Neutrophil (primary cell): ENCODE results near the gene TAF11.
"Not testable (repeated sequence)": the region's sequence is repeated elsewhere in the genome, so short reads cannot be mapped to it uniquely, and the experiment has no call there.

Experiments
- H3K27ac ChIP-seq: fragments of 200-600 bp; sonication (generic); 2 replicates; pipeline ENCODE4 v1.5.1; 2016; ENCODE audit warnings: mild to moderate bottlenecking, moderate library complexity
- H3K27me3 ChIP-seq: fragments of 200-600 bp; sonication (generic); 2 replicates; pipeline ENCODE4 v1.6.0; 2016; ENCODE audit warnings: mild to moderate bottlenecking
- H3K36me3 ChIP-seq: fragments of 200-600 bp; sonication (generic); 2 replicates; pipeline ENCODE4 v1.5.1; 2017
- H3K4me1 ChIP-seq, 2 experiments: fragments of 200-600 bp in 1 of 2; sonication (generic) in 1 of 2; 1 replicate in 1 of 2; 2 replicates in 1 of 2; pipeline versions ENCODE4 v1.5.1 to v1.6.1; 2013 to 2016; ENCODE audit warnings: low read depth in 1 of 2, low read length in 1 of 2, mild to moderate bottlenecking in 1 of 2, moderate library complexity in 1 of 2; ENCODE audit not compliant: control insufficient read depth in 1 of 2, insufficient read depth in 1 of 2
- H3K4me3 ChIP-seq, 2 experiments: fragments of 200-600 bp in 1 of 2; sonication (generic) in 1 of 2; 1 replicate in 1 of 2; 2 replicates in 1 of 2; pipeline ENCODE4 v1.5.1; 2013 to 2016; ENCODE audit warnings: low read depth in 1 of 2, low read length in 1 of 2, mild to moderate bottlenecking in 1 of 2, moderate library complexity in 1 of 2
- H3K9me3 ChIP-seq: fragments of 200-600 bp; sonication (generic); 2 replicates; pipeline ENCODE4 v1.5.1; 2016
- CTCF ChIP-seq: fragments of 200-600 bp; sonication (generic); IDR thresholded peaks from 2 replicates; pipeline ENCODE4 v1.5.1; 2016; ENCODE audit warnings: antibody characterized with exemption

The TAF11 gene

GRCh38 chr6:34901930-34902329 lies 14.1 kb upstream of the TAF11 start:
- TF ChIP-seq CTCF, result no peak
- Histone ChIP-seq H3K9me3 (no peaks in the 10 kb centered on the region), H3K4me3 (no peak overlapping the region), H3K27ac (no peak overlapping the region), H3K27me3 (no peaks in the 10 kb centered on the region), H3K4me1 (peaks cover 14 to 21% of the 10 kb centered on the region in 2 experiments), H3K36me3 (no peaks in the 10 kb centered on the region)

DNA sequence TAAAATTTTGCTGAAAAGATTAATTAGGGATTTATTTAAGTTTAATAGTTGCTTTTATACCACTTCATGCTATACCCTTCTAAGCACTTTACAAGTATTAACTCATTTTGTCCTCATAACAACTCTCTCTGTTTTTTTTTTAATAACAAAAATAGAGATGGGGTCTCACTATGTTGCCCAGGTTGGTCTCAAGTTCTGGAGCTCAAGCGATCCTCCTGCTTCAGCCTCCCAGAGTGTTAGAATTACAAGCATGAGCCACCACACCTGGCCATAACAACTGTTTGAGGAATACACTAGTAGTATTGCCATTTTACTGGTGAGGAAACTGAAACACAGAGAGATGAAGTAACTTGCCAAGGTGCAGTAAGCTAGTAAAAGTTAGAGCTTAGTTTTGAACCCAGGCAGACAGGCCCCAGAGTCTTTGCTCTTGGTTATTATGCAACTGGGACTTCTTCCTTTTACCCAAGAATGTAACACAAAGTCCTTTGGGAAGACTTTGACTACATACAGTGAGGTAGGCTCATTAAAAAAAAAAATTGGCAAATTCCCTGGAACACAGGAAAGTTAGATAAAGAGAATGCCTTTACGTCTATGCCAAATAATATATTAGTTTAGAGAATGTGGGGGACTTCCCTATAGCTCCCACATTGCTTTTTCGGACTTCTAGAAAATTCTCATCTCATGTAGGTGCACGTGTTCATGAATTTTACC lies 12.6 kb upstream of the TAF11 start:
- TF ChIP-seq CTCF, result no peak
- Histone ChIP-seq H3K27me3 (no peaks in the 10 kb centered on the region), H3K4me3 (no peak overlapping the region), H3K4me1 (peaks cover 14 to 21% of the 10 kb centered on the region in 2 experiments), H3K9me3 (no peaks in the 10 kb centered on the region), H3K36me3 (no peaks in the 10 kb centered on the region), H3K27ac (no peak overlapping the region)

- not testable (repeated sequence) for H3K9me3 ChIP-seq, H3K27ac ChIP-seq, H3K36me3 ChIP-seq
Measured at GRCh38 chr6:34899748-34900147, 11.9 kb upstream of the TAF11 start.

DNA sequence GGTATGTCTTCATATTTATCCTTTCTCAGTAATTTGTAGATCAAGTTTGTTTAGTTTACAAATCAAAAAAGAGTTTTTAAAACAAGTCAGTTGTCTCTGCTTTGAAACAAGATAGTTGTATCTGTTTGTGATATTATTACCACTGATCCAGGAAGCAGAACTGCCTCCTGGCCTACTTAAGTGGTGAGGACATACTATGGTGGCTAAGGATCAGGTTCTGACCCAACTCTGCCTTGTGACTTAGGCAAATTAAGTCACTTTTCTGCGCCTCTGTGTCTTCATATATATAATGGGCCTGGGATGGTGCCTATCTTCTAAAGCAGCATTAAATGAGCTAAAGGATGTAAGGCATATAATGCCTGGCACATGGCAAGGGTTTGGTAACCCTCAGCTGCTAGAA lies 9.9 kb upstream of the TAF11 start:
- no peaks in the 10 kb centered on the region for H3K9me3 ChIP-seq
- H3K36me3 ChIP-seq, result no peaks in the 10 kb centered on the region
- TF ChIP-seq CTCF, result no peak
- peaks cover 7 to 20% of the 10 kb centered on the region in 2 experiments for H3K4me1 ChIP-seq
- H3K27ac ChIP-seq, result peak overlapping the region; percentile 3
- no peaks in the 10 kb centered on the region for H3K27me3 ChIP-seq
- no peak overlapping the region for H3K4me3 ChIP-seq

More at GRCh38 chr6:34899748-34900147, 11.9 kb upstream of the TAF11 start:
- H3K4me3 ChIP-seq, H3K27me3 ChIP-seq: not testable (repeated sequence)
- peaks cover 9 to 15% of the 10 kb centered on the region in 2 experiments for H3K4me1 ChIP-seq

DNA sequence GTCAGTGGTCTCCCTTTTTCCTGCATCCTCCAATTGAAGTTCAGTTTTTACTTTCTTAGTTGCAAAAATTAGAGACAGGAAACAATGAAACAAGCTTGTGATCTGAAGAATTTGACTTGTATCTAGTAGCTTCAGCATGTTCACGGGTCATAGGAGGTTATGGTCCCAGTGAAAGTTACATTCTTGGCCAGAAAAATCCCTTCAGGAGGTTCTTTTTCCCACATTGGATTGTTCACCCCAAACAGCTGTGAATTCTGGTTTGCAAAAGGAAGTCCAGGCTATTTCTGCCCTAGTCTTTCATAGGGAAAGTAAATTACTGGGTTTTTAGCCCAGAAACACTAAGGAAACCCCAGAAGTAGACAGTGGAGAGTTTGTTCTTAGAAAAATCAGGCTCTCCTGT lies 9.3 kb upstream of the TAF11 start:
- no peaks in the 10 kb centered on the region for H3K36me3 ChIP-seq
- H3K27ac ChIP-seq, result peak overlapping the region; percentile 3
- H3K27me3 ChIP-seq, result no peaks in the 10 kb centered on the region
- H3K9me3 ChIP-seq, result no peaks in the 10 kb centered on the region
- H3K4me1 ChIP-seq, result peaks cover 13 to 22% of the 10 kb centered on the region in 2 experiments
- no peak for TF ChIP-seq CTCF
- no peak overlapping the region for H3K4me3 ChIP-seq

GRCh38 chr6:34894693-34895092 lies 6.9 kb upstream of the TAF11 start:
- Histone ChIP-seq H3K9me3 (no peaks in the 10 kb centered on the region), H3K27ac (no peak overlapping the region), H3K4me3 (no peak overlapping the region), H3K36me3 (no peaks in the 10 kb centered on the region), H3K4me1 (peaks cover 31 to 37% of the 10 kb centered on the region in 2 experiments), H3K27me3 (no peaks in the 10 kb centered on the region)
- TF ChIP-seq CTCF, result no peak
